ENCODE measurements around the gene GM2A.

Gene GM2A

DNA sequence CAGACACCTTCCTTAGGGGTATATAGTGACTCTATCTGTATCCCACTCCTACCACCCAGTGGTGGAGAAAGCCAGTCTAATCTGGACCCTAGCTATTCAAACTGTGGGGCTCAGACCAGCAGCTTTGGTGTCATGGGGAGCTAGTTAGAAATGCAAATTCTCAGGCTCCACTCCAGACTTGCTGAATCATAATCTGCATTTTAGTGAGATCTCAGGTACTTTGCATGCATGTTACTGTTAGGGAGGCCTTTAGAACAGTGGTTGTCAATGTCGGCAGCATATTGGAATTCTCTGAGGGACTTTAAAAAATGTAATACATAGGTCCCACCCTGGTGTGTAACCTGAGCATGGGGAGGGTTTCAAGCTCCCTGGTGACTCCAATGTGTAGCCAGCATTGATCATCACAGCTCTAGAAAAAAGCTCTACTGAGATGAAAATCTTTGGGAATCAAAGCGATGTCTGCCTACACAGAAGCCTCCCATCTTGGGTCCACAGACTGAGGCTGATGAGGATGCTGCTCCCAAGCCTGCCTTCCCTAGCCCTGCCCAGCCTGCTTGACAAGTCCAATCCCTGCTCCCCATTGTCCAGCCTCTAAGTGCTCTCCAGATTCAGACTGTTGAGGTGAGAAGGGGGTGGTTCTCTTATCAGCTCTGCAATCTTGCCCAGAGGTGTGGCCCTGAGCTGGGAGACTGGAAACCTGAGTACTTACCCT is 11.9 kb upstream of the GM2A start:
- WGBS, result 100% methylated on average over 2 of the region's 2 CpGs
- no peak overlapping the region for H3K9ac ChIP-seq (ENCODE audit: low read length)
- H3K9me3 ChIP-seq (ENCODE audit: control insufficient read depth, low read length), result no peaks in the 10 kb centered on the region

DNA sequence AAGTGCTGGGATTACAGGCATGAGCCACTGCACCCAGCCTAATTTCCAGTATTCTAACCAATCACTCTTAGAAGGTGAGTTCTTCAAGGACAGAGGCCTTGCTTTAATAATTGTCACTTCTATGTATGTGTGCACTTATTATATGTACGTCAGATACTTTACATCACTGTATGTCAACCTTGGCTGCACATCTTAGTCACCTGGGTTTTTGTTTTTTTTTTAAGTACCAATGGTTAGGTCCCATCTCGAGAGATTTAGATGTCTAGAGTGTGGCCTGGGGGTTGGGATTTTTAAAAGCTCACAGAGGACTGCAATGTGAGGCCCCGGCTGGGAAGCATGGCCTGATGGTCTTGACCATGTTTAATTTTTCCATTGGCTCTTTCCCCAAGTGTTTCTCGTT is 9.9 kb upstream of the GM2A start:
- Histone ChIP-seq H2AK5ac (ENCODE audit: low read length, severe bottlenecking) (no peak overlapping the region), H3K27me3 (ENCODE audit: control insufficient read depth in 1 of 2, insufficient read depth in 1 of 2, low read length in 2 of 2) (peaks cover 19 to 28% of the 10 kb centered on the region in 2 experiments), H4K8ac (ENCODE audit: low read length) (no peak overlapping the region), H3K36me3 (ENCODE audit: control insufficient read depth in 1 of 2, insufficient read depth in 2 of 2, low read depth in 1 of 2, low read length in 2 of 2) (no peaks in the 10 kb centered on the region), H4K91ac (ENCODE audit: low read length) (no peak overlapping the region), H3K23ac (ENCODE audit: low read length in 2 of 2) (no peak overlapping the region), H2BK120ac (ENCODE audit: low read depth, low read length) (no peak overlapping the region), H3K9ac (ENCODE audit: low read length) (no peak overlapping the region), H3K9me3 (ENCODE audit: control insufficient read depth, low read length) (no peaks in the 10 kb centered on the region), H3K4me2 (ENCODE audit: low read length, poor library complexity, severe bottlenecking) (no peak overlapping the region), H3K4me3 (ENCODE audit: insufficient read depth in 1 of 2, low read depth in 1 of 2, low read length in 2 of 2) (no peak overlapping the region), H2BK12ac (ENCODE audit: low read length in 2 of 2) (no peak overlapping the region), H3K18ac (ENCODE audit: low read depth in 1 of 2, low read length in 2 of 2) (no peak overlapping the region), H3K14ac (ENCODE audit: low read length in 2 of 2) (no peak overlapping the region), H3K4me1 (ENCODE audit: control insufficient read depth, insufficient read depth, low read depth, low read length) (no peaks in the 10 kb centered on the region), H2AFZ (ENCODE audit: low read depth, low read length) (no peak overlapping the region), H3K27ac (ENCODE audit: low read length, poor library complexity, severe bottlenecking) (no peak overlapping the region), H2BK15ac (ENCODE audit: low read depth, poor library complexity, severe bottlenecking) (no peak overlapping the region), H2BK5ac (ENCODE audit: low read depth, low read length, poor library complexity, severe bottlenecking) (no peak overlapping the region), H3K79me1 (replicated peaks; ENCODE audit: low read length, poor library complexity, severe bottlenecking) (no peaks in the 10 kb centered on the region), H3K4ac (ENCODE audit: low read depth in 1 of 2, low read length in 2 of 2) (no peak overlapping the region)
- DNase-seq, result no peak
- 82% methylated on average over 4 of the region's 4 CpGs for WGBS

More for the DNA sequence above, 11.9 kb upstream of the GM2A start:
- no peak for DNase-seq
- no peak overlapping the region for H2BK120ac ChIP-seq (ENCODE audit: low read depth, low read length)
- no peak overlapping the region for H3K14ac ChIP-seq (ENCODE audit: low read length in 2 of 2)
- no peak overlapping the region for H3K18ac ChIP-seq (ENCODE audit: low read depth in 1 of 2, low read length in 2 of 2)
- H4K91ac ChIP-seq (ENCODE audit: low read length), result no peak overlapping the region
- H2BK5ac ChIP-seq (ENCODE audit: low read depth, low read length, poor library complexity, severe bottlenecking), result no peak overlapping the region
- no peaks in the 10 kb centered on the region for H3K79me1 ChIP-seq (replicated peaks; ENCODE audit: low read length, poor library complexity, severe bottlenecking)
- no peak overlapping the region for H2AK5ac ChIP-seq (ENCODE audit: low read length, severe bottlenecking)
- H3K4me1 ChIP-seq (ENCODE audit: control insufficient read depth, insufficient read depth, low read depth, low read length), result no peaks in the 10 kb centered on the region
- no peak overlapping the region for H2AFZ ChIP-seq (ENCODE audit: low read depth, low read length)
- H3K4me2 ChIP-seq (ENCODE audit: low read length, poor library complexity, severe bottlenecking), result no peak overlapping the region
- no peak overlapping the region for H3K23ac ChIP-seq (ENCODE audit: low read length in 2 of 2)
- H3K27me3 ChIP-seq (ENCODE audit: control insufficient read depth in 1 of 2, insufficient read depth in 1 of 2, low read length in 2 of 2), result peaks cover 12 to 15% of the 10 kb centered on the region in 2 experiments
- no peak overlapping the region for H3K4me3 ChIP-seq (ENCODE audit: insufficient read depth in 1 of 2, low read depth in 1 of 2, low read length in 2 of 2)
- no peak overlapping the region for H4K8ac ChIP-seq (ENCODE audit: low read length)
- no peak overlapping the region for H2BK15ac ChIP-seq (ENCODE audit: low read depth, poor library complexity, severe bottlenecking)
- no peak overlapping the region for H3K27ac ChIP-seq (ENCODE audit: low read length, poor library complexity, severe bottlenecking)
- H3K4ac ChIP-seq (ENCODE audit: low read depth in 1 of 2, low read length in 2 of 2), result no peak overlapping the region
- no peaks in the 10 kb centered on the region for H3K36me3 ChIP-seq (ENCODE audit: control insufficient read depth in 1 of 2, insufficient read depth in 2 of 2, low read depth in 1 of 2, low read length in 2 of 2)
- no peak overlapping the region for H2BK12ac ChIP-seq (ENCODE audit: low read length in 2 of 2)

DNA sequence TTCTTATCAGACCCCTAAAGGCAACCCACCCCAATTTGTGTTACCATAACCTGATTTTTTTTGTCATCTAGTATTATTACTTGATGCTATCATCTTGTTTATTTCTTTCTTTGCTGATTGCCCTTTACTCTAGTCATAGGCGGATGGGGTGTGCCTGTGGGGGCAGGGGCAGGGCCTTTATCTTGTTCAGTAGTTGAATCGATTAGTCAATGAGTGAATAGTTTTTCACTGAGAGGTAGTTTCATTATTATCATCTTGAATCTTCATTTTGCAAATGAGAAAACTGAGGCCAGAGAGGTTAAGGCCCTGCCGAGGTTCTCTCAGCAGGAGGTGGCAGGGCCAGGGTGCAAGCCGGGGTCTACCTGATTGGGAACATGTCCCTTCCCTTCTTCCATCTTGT is 9.4 kb upstream of the GM2A start:
- Histone ChIP-seq H2AFZ (ENCODE audit: low read depth, low read length) (no peak overlapping the region), H2BK15ac (ENCODE audit: low read depth, poor library complexity, severe bottlenecking) (no peak overlapping the region), H3K27me3 (ENCODE audit: control insufficient read depth in 1 of 2, insufficient read depth in 1 of 2, low read length in 2 of 2) (peaks cover 15 to 26% of the 10 kb centered on the region in 2 experiments), H3K18ac (ENCODE audit: low read depth in 1 of 2, low read length in 2 of 2) (no peak overlapping the region), H3K4ac (ENCODE audit: low read depth in 1 of 2, low read length in 2 of 2) (no peak overlapping the region), H3K4me2 (ENCODE audit: low read length, poor library complexity, severe bottlenecking) (no peak overlapping the region), H3K4me3 (ENCODE audit: insufficient read depth in 1 of 2, low read depth in 1 of 2, low read length in 2 of 2) (no peak overlapping the region), H2BK120ac (ENCODE audit: low read depth, low read length) (no peak overlapping the region), H3K27ac (ENCODE audit: low read length, poor library complexity, severe bottlenecking) (no peak overlapping the region), H3K9ac (ENCODE audit: low read length) (no peak overlapping the region), H3K23ac (ENCODE audit: low read length in 2 of 2) (no peak overlapping the region), H3K4me1 (ENCODE audit: control insufficient read depth, insufficient read depth, low read depth, low read length) (no peaks in the 10 kb centered on the region), H2BK12ac (ENCODE audit: low read length in 2 of 2) (no peak overlapping the region), H4K8ac (ENCODE audit: low read length) (no peak overlapping the region), H2BK5ac (ENCODE audit: low read depth, low read length, poor library complexity, severe bottlenecking) (no peak overlapping the region), H3K14ac (ENCODE audit: low read length in 2 of 2) (no peak overlapping the region), H4K91ac (ENCODE audit: low read length) (no peak overlapping the region), H3K9me3 (ENCODE audit: control insufficient read depth, low read length) (no peaks in the 10 kb centered on the region), H2AK5ac (ENCODE audit: low read length, severe bottlenecking) (no peak overlapping the region), H3K79me1 (replicated peaks; ENCODE audit: low read length, poor library complexity, severe bottlenecking) (no peaks in the 10 kb centered on the region), H3K36me3 (ENCODE audit: control insufficient read depth in 1 of 2, insufficient read depth in 2 of 2, low read depth in 1 of 2, low read length in 2 of 2) (no peaks in the 10 kb centered on the region)
- WGBS, result 92% methylated on average over 4 of the region's 4 CpGs
- no peak for DNase-seq

DNA sequence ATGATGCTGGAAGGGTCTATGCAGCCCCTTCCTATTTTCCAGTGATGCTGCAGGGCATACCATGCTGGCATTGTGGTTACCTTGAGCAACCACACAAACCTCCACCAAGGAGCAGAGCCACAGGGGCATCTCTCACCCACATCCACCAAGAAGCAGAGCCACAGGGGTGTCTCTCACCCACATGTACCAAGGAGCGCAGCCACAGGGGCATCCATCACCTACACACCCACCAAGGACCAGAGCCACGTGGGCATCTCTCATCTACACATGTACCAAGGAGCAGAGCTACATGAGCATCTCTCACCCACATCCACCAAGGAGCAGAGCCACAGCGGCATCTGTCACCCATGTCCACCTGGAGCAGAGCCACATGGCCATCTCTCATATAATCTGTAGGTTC is 8.8 kb upstream of the GM2A start:
- Histone ChIP-seq H3K23ac (ENCODE audit: low read length in 2 of 2) (no peak overlapping the region), H2AFZ (ENCODE audit: low read depth, low read length) (no peak overlapping the region), H2BK12ac (ENCODE audit: low read length in 2 of 2) (no peak overlapping the region), H2BK5ac (ENCODE audit: low read depth, low read length, poor library complexity, severe bottlenecking) (no peak overlapping the region), H3K4me3 (ENCODE audit: insufficient read depth in 1 of 2, low read depth in 1 of 2, low read length in 2 of 2) (no peak overlapping the region), H4K91ac (ENCODE audit: low read length) (no peak overlapping the region), H3K79me1 (replicated peaks; ENCODE audit: low read length, poor library complexity, severe bottlenecking) (no peaks in the 10 kb centered on the region), H3K14ac (ENCODE audit: low read length in 2 of 2) (no peak overlapping the region), H4K8ac (ENCODE audit: low read length) (no peak overlapping the region), H3K4me2 (ENCODE audit: low read length, poor library complexity, severe bottlenecking) (no peak overlapping the region), H3K9ac (ENCODE audit: low read length) (no peak overlapping the region), H2AK5ac (ENCODE audit: low read length, severe bottlenecking) (no peak overlapping the region), H3K4me1 (ENCODE audit: control insufficient read depth, insufficient read depth, low read depth, low read length) (no peaks in the 10 kb centered on the region), H3K27ac (ENCODE audit: low read length, poor library complexity, severe bottlenecking) (no peak overlapping the region), H3K27me3 (ENCODE audit: control insufficient read depth in 1 of 2, insufficient read depth in 1 of 2, low read length in 2 of 2) (peaks cover 14 to 24% of the 10 kb centered on the region in 2 experiments), H2BK15ac (ENCODE audit: low read depth, poor library complexity, severe bottlenecking) (no peak overlapping the region), H3K18ac (ENCODE audit: low read depth in 1 of 2, low read length in 2 of 2) (no peak overlapping the region), H3K9me3 (ENCODE audit: control insufficient read depth, low read length) (no peaks in the 10 kb centered on the region), H2BK120ac (ENCODE audit: low read depth, low read length) (no peak overlapping the region), H3K4ac (ENCODE audit: low read depth in 1 of 2, low read length in 2 of 2) (no peak overlapping the region), H3K36me3 (ENCODE audit: control insufficient read depth in 1 of 2, insufficient read depth in 2 of 2, low read depth in 1 of 2, low read length in 2 of 2) (no peaks in the 10 kb centered on the region)
- DNase-seq, result no peak
- WGBS, result 80% methylated on average over 3 of the region's 3 CpGs

Measured in mesenchymal stem cell (in vitro differentiated cells and primary cell).